Measurements from ENCODE around the gene NAT8L.

DNA sequence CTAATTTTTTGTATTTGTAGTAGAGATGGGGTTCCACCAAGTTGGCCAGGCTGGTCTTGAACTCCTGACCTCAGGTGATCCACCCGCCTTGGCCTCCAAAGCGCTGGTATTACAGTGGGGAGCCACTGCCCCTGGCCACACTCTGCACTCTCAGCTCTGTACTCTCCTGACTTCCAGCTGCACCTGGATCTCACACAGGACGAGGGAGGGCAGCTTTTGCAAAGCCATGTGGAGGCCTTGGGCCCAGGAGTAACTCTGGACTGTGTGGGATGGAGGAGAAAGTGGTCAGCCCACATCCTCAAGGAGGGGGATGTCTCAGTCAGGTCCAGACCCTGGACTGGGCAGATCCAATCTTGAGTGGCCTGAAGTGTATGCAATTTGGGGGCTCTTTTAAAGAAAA, 23.0 kb downstream of the NAT8L start:
- TF ChIP-seq ZNF207 (IDR thresholded peaks at IDR 0.05; ENCODE audit: borderline replicate concordance) (no peak), ZFX (CRISPR knock-in tag; IDR thresholded peaks at IDR 0.05; ENCODE audit: low read depth) (no peak), CTCF (CRISPR knock-in tag; IDR thresholded peaks at IDR 0.05) (no peak), RFX5 (IDR thresholded peaks at IDR 0.05; ENCODE audit: low read depth, low read length) (no peak), DPF2 (CRISPR knock-in tag; IDR thresholded peaks at IDR 0.05; ENCODE audit: borderline replicate concordance, low read depth) (no peak), JUND (CRISPR knock-in tag; IDR thresholded peaks at IDR 0.05) (no peak), ZNF510 (CRISPR knock-in tag; IDR thresholded peaks at IDR 0.05; ENCODE audit: low read depth) (no peak), SRF (IDR thresholded peaks at IDR 0.05; ENCODE audit: low read depth, low read length) (no peak), EP300 (IDR thresholded peaks at IDR 0.05; ENCODE audit: low read depth in 2 of 2, low read length in 2 of 2) (no peak), EP300 (CRISPR knock-in tag; IDR thresholded peaks at IDR 0.05; ENCODE audit: borderline replicate concordance) (no peak), HBP1 (CRISPR knock-in tag; IDR thresholded peaks at IDR 0.05; ENCODE audit: low read depth) (no peak)
- TF ChIP-seq, protein P1, sequence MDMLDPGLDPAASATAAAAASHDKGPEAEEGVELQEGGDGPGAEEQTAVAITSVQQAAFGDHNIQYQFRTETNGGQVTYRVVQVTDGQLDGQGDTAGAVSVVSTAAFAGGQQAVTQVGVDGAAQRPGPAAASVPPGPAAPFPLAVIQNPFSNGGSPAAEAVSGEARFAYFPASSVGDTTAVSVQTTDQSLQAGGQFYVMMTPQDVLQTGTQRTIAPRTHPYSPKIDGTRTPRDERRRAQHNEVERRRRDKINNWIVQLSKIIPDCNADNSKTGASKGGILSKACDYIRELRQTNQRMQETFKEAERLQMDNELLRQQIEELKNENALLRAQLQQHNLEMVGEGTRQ (IDR thresholded peaks at IDR 0.05; ENCODE audit: low read depth, low read length): no peak
- TF ChIP-seq, protein P1 (CRISPR knock-in tag; IDR thresholded peaks at IDR 0.05; ENCODE audit: borderline replicate concordance): no peak
